Measurements from ENCODE around the gene CDC26.
"Not testable (repeated sequence)": the region's sequence is repeated elsewhere in the genome, so short reads cannot be mapped to it uniquely, and the experiment has no call there.

The CDC26 gene

DNA sequence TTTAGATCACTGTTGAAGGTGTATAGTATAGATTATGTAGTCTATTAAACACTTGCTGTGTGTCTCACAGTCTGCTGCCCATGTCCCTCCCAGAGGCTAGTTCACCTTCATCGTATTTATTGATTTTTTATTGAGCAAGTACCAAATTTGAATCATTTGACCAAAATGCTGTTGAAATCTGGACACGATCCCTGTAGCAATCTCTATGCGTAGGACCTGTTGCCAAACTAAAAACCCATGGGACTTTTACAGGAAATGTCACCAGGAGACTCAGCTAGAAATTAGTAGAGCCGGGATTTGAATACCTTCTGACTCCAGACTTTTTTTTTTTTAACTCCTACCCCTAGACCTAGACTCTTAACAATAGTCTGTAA, 36.5 kb downstream of the CDC26 start:
- DNase-seq (ENCODE audit: low read depth in 2 of 2), result no peak

DNA sequence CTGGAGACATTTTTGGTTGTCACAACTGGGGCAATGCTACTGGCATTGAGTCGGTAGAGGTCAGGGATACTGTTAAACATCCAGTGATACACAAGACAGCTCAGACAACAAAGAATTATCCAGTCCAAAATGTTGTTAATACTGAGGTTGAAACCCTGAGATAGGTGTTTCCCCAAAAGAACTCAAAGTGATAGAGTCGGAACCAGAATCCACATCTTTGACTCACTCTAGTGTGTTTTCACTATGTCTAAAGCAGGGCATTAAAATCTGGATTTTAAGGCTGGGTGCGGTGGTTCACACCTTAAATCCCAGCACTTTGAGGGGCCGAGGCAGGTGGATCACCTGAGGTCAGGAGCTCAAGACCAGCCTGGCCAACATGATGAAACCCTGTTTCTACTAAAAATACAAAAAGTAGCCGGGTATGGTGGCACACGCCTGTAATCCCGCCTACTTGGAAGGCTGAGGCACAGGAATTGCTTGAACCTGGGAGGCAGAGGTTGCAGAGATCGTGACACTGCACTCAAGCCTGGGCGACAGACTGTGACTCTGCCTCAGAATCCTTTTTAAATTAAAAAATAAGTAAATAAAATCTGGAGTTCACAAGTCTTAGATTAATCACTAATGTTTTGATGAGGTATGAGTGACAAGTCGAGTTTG, 37.0 kb downstream of the CDC26 start:
- DNase-seq (ENCODE audit: low read depth in 2 of 2), result no peak

DNA sequence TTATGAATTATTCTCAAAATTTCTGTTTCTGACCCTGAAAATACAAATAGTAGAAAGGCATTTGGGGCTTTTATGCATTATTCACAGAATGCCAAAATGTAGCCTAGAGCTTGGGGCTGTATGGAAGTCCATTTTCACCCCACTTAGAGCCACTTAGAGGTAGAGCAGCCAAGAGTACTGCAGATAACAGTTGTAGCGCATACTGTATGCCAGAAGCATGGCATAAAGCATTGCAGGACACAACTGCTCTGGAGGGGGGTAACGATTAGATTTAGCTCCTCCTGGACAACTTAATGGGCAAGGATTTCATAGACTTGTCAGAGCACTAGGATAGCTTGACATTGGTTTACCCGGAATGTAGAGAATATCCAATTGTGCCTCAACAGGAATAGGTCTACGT, 38.3 kb downstream of the CDC26 start:
- no peak for DNase-seq (ENCODE audit: low read depth in 2 of 2)

DNA sequence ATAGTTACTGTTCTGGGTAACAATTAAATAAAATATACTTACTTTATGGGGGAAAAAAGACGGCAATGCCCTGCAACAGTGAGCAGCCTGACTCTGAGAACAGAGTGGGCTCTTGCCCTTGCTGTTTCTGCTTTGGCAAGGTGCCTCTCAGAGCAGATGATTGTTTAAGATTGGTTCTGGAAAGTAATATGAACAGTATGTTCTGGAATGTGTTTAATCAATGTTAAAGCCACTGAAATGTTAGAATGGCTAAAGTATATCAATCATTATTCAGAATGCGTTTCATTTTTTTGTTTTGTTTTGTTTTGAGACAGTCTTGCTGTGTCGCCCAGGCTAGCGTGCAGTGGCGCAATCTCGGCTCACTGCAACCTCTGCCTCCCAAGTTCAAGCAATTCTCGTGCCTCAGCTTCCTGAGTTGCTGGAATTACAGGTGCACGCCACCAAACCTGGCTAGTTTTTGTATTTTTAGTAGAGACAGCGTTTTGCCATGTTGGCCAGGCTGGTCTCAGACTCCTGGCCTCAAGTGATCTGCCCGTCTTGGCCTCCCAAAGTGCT, 39.6 kb downstream of the CDC26 start:
- not testable (repeated sequence) for DNase-seq (ENCODE audit: low read depth in 2 of 2)

DNA sequence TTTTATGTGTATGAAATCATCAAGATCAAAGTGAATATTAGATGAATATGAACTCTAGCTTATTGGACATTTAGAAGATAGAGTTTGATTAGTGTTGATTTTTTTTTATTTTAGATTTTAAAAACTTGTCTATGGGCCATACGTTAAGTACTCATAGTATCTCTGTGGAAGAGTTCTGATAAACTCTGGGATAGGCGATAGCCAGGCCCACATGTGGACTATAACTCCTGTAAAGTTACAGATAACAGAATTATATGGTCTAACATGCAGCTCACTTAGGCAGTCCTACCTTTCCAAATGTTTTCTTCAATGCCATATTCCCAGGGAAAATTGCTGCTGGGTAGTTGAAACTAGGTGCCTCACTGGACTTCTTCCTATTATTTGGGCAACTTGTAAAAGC, 43.7 kb downstream of the CDC26 start:
- no peak for DNase-seq (ENCODE audit: low read depth in 2 of 2)

DNA sequence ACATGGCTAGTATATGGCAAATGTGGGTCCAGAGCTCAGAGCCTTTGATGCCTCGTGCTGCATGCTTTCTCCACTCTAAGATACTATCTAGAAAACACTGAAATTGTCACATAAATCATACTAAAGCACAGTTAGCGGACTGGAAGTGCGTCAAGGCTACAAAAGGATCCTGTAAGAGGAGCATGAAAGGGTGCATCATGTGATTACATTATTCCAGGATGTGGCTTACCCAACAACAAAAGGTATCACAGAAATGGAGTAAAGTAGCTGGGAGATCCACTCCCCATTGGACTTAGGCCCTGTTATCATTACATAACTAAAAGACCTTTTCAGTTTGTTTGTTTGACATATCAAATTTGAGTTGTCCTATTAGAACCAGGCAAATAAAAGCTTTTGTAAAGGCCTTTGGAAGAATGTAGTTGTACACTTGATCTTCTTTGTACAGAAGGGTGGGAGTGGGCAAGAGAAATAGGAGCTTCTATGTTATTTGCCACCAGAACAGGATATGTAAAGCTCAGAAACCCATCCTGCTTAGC, 47.2 kb downstream of the CDC26 start:
- no peak for DNase-seq (ENCODE audit: low read depth in 2 of 2)

DNA sequence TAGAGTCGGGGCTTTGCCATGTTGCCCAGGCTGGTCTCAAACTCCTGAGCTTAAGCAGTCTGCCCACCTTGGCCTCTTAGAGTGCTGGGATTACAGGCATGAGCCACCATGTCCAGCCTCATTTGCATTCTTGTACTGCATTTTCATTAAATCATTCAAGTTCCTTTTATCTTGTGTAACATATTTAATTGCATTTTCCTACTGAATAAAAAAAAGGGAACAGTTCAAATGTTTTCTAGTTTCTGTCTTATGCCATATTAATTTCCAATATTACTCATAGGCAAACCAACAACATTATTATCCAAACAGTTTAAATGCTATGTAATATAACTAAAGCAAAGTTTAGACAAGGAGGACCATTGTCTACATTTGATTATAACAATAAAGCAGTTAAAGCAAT, 47.9 kb downstream of the CDC26 start:
- DNase-seq (ENCODE audit: low read depth in 2 of 2), result no peak

DNA sequence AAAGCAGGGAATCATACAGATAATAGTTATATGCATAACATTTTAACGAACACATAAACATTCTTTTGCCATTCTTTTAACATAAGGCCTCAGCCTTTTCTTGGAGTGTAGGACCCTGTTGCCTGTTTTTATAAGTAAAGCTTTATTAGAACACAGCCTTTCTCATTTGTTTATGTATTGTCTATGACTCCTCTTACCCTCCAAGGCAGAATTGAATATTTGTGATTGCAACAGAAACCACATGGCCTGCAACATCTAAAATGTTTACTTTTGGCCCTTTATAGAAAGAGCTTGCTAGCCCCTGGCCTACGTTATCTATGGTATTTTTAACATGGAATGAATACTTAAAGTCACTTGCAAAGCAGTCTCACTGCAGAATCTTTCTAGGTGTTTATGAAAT, 51.4 kb downstream of the CDC26 start:
- DNase-seq (ENCODE audit: low read depth in 2 of 2), result no peak

DNA sequence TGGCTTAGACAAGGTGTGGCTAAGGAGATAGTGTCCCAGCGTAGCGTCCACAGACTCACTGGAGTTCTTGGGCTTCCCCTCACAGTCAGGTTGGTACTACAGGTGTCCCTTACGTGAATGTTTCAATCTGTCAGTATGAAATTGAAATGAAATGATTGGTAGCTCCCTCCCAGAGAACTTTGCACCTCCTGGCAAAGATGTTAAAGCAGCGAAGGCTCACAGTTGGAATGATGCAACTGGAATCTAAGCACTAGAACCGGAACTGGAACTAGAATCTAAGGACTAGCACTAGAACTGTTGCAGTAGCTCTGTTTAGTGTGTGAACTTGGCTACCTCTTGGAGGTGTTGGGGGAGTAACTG, 52.9 kb downstream of the CDC26 start:
- no peak for DNase-seq (ENCODE audit: low read depth in 2 of 2)

DNA sequence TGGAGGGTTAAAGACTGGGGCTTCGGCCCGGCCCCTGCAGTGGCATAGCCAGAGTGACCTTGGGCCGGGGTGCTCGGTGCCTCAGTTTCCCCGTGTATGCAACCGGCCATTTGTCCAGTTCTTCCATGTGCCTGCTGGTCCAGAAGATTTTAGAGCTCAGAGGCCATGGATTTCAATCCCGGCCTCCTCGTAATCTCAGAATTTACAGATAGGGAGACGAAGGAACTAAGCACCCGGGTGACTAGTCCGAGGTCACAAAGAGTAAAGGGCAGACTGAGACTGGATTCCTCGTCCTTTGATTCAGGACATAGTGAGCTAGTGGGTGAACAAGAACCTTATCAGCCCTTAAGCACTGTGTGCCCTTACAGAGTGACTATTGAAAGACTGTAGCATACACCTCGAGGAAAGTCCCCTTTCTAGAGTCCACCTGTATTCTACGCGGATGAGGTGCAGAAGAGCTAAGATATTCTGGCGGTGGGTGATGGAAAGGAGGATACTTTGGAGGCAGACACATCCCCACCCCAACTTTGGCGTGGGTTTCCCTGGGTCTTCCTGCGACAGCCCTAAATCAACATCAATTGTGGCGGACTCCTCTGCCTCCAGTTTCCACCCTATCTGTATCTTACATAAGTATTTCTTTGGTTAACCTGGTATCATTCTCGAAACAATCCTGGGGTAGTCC, 53.4 kb downstream of the CDC26 start:
- DNase-seq (ENCODE audit: low read depth in 2 of 2), result no peak

DNA sequence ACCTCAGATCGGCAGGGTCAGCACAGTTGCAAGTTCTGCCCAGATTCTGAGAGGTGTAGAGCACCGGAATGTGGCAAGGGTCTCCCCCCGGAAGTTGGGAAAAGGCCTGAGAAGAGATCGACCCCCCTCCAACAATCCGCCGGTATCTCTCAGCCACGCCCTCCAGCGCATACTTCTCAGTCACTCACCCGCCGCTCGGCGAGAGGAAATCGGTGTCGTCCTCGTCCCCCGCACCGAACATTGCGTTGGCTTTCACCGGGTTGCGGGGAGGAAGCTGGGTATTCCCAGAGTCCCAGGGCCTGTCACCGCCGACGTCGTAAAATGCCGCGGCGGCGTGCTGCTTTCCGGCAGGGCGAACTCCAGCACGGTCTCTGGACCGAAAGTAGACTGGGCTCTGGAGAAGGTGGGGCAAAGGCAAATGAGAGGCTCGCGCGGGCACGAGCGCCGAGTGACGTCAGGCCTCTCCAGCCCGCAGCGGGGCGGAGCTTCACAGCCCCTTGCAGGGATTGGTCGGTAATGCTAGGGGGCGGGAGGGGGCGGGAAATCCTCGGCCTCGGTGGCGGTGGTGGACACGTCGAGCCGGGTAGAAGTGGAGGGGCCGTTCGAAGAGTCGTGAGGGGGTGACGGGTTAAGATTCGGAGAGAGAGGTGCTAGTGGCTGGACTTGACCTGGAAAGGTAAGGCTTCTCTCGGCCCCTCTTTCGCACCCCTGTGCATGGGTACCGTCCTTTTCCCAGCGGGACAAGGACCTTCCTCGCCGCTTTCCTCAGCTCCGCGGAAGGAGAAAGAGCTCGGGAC, 54.2 kb downstream of the CDC26 start, which contains the start of the genes FKBP15 and SLC31A1:
FKBP15 (minus strand) TSS at position 275 of the 797 bp plus-strand sequence; CDS start at position 241, 34 bp downstream.
SLC31A1 (plus strand) TSS at position 542 of the 797 bp plus-strand sequence. CDS start 34,605 bp downstream, outside the sequence.
- peak; percentile 92 to 96 for DNase-seq (ENCODE audit: low read depth in 2 of 2)

DNA sequence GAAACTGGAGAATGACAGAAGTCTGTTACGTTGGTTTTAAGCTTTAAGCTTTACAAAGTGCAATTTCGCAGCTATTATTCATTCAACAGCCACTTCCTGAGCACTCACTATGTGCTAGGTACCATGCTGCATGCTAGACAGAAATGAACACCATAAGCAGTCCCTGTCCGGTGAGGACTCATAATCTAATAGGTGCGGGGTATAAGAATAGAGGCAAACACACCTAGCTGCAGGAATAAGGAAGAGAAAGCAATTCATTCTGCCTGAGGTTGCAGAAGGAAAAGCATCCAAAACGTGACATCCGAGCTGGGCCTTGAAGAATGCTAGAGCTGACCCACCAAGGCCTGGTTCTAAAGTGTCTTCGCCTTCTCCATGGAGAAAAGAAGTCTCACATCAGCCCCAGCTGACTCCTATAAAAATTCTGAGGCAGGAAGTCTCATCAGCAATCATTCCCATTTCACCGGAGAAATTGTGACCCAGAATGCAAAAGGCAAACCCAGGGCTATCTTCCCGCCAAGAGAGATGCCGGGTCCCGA, 54.8 kb downstream of the CDC26 start:
- DNase-seq (ENCODE audit: low read depth in 2 of 2), result no peak

DNA sequence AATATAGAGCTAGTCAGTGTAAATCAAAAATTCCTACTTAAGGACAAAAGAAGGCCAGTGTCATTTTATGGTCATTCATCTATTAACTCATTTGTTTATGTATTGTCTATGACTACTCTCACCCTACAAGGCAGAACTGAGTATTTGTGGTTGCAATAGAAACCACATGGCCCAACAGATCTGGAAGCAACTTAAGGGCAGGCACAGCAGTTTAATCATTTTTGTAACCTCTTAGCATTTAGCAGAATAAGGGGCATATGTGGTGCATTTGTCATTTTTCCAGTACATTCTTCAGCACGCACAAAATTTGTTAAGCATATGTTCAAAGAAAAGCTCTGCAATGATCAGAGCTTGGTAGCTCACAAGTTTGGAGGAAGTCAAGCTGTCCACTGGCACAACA, 55.4 kb downstream of the CDC26 start:
- no peak for DNase-seq (ENCODE audit: low read depth in 2 of 2)

DNA sequence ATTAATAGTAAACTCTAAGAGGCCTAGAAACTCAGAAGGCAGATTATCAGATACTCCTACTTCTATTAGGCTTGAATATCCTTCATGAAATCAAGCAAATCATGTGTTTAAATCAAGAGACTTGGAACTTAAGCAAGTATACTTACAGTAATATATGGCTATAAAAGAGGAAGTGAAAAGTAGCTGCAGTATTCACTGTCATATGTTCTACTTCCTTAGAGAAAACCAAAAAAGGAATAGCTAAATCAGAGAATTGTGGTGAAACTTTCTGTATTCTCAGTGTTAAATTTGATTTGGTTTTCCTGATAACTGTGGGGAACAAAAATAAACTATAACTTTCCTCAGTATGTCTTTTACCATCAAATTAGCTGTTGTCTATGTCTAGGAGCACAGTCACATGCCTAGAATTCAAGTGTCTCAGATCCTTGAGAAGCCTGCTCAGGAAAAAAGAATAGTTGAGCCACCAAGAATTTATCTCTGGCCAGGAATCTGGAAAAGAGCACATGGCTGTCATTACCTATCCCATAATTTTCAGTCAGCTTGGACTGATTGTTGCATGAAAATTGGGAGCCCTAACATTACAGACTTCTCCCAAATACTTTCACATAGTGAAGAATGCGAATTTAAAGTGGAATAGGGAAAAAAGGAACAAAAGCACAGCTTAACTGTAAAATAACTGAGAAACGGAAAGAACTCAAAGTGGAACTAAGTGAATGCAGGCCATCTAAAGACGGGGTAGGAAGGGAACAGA, 56.0 kb downstream of the CDC26 start:
- DNase-seq (ENCODE audit: low read depth in 2 of 2), result no peak

Measured in stimulated activated CD8-positive, alpha-beta memory T cell treated with anti-CD3 and anti-CD28 coated beads, Interleukin-15, amount 100 ng/mL, for 4 hours (primary cell).